Hepatocyte (in vitro differentiated cells): ENCODE results near the gene ITPRID2. TPM values are rescaled to one million over a fixed set of nuclear protein-coding genes. Genes with fewer than 3 reads are reported as not detected.

Experiments used
- DNase-seq: peaks from one replicate; pipeline ENCODE4 v3.0.0-alpha.2; 2016; ENCODE audit warnings: low spot score
- H2AFZ ChIP-seq: fragments of 200-600 bp; sonication (generic); 2 replicates; pipeline ENCODE4 v1.6.0; 2016; ENCODE audit warnings: antibody characterized with exemption, mild to moderate bottlenecking
- H3K27ac ChIP-seq: fragments of 200-600 bp; sonication (generic); 2 replicates; pipeline ENCODE4 v1.5.1; 2016; ENCODE audit warnings: mild to moderate bottlenecking
- H3K27me3 ChIP-seq: fragments of 200-600 bp; sonication (generic); 2 replicates; pipeline ENCODE4 v1.6.1; 2016
- H3K36me3 ChIP-seq: fragments of 200-600 bp; sonication (generic); replicated peaks from 2 replicates; pipeline ENCODE4 v1.5.1; 2016; ENCODE audit warnings: low read depth; ENCODE audit not compliant: insufficient read depth
- H3K4me1 ChIP-seq: fragments of 200-600 bp; sonication (generic); 2 replicates; pipeline ENCODE4 v1.5.1; 2016; ENCODE audit warnings: mild to moderate bottlenecking, moderate library complexity; ENCODE audit not compliant: insufficient read depth
- H3K4me2 ChIP-seq: fragments of 200-600 bp; sonication (generic); 2 replicates; pipeline ENCODE4 v1.6.0; 2016
- H3K4me3 ChIP-seq: fragments of 200-600 bp; sonication (generic); 2 replicates; pipeline ENCODE4 v1.5.1; 2016; ENCODE audit warnings: mild to moderate bottlenecking
- H3K79me2 ChIP-seq: fragments of 200-600 bp; sonication (generic); 2 replicates; pipeline ENCODE4 v1.6.0; 2017; ENCODE audit warnings: mild to moderate bottlenecking
- H3K9me2 ChIP-seq: fragments of 200-600 bp; sonication (generic); replicated peaks from 2 replicates; pipeline ENCODE4 v1.6.0; 2017; ENCODE audit warnings: mild to moderate bottlenecking; ENCODE audit not compliant: insufficient read depth
- H3K9me3 ChIP-seq: fragments of 200-600 bp; sonication (generic); 2 replicates; pipeline ENCODE4 v1.5.1; 2016; ENCODE audit warnings: low read depth, mild to moderate bottlenecking
- H4K20me1 ChIP-seq: fragments of 200-600 bp; sonication (generic); 2 replicates; pipeline ENCODE4 v1.6.0; 2016; ENCODE audit warnings: mild to moderate bottlenecking; ENCODE audit not compliant: insufficient read depth, poor library complexity, severe bottlenecking
- EZH2 ChIP-seq: fragments of 200-600 bp; sonication (generic); IDR thresholded peaks from 2 replicates; pipeline ENCODE4 v1.6.1; 2016; ENCODE audit warnings: antibody characterized with exemption, mild to moderate bottlenecking, borderline replicate concordance
- EZH2phosphoT487 ChIP-seq: fragments of 200-600 bp; sonication (generic); IDR thresholded peaks from one replicate; pipeline ENCODE4 v1.6.1; 2018; ENCODE audit warnings: antibody characterized with exemption, mild to moderate bottlenecking, low read depth, moderate library complexity; ENCODE audit not compliant: unreplicated experiment, severe bottlenecking
- WGBS: methylation state at CpG from one replicate; pipeline ENCODE4 v1.1.6; 2016; ENCODE audit warnings: low lambda C conversion rate; ENCODE audit errors: missing lambda C conversion rate; 5-methylcytosine and 5-hydroxymethylcytosine counted together
- polyA plus RNA-seq: library from polyadenylated mRNA; unstranded; fragments of >200 nt; fragmentation: Nextera tagmentation; extraction: Ambion mirVana; gene quantifications from 2 replicates; pipeline ENCODE4 v1.2.1, GENCODE V29; 2016
- total RNA-seq: library from RNA; depleted of rRNA; stranded (reverse); fragments of >200 nt; gene quantifications from 2 replicates; pipeline ENCODE4 v1.2.3, GENCODE V29; 2014
- TF ChIP-seq, protein P1 (sequence below): fragments of 200-600 bp; sonication (generic); IDR thresholded peaks from 2 replicates; pipeline ENCODE4 v1.5.1; 2016; ENCODE audit warnings: antibody characterized with exemption, mild to moderate bottlenecking; ENCODE audit not compliant: poor library complexity

ITPRID2 gene
- total and polyA plus RNA-seq, 2 experiments from 2014 or later: 52.5 to 183 TPM

DNA sequence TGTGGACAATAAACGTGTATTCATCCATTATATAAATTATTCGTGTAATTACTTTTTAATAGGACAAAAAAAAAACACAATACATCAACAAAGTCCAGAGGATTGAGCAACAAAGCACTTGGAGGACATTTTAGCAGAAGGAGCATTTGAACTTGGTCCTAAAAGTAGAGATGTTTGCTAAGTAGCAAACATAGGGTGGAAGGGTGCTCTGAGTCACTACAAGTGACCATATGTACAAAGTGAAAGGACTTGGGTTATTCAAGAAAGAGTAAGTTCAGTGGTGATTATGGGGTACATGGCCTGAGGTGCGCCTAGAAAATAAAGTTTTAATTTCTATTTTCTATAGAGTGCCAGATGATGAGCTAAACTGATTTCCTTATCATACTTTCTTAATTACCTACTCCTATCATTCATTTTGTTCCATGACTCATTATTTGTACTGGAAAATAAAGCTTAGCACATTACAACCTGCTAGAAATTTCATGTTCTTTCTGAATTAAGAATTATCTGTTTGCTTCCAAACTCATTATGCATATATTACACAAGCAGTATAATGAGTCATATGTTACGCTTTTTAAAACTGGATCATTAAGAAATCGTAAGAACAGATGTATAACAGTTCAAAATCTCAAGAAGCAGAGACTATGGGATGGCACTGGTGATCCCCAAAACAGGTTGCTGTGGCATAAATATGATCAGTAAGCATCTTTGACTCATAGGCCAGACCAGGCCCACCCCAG, 81.1 kb downstream of the ITPRID2 start:
- Histone ChIP-seq H2AFZ (no peak overlapping the region), H4K20me1 (no peaks in the 10 kb centered on the region), H3K79me2 (no peaks in the 10 kb centered on the region), H3K4me2 (no peak overlapping the region), H3K4me1 (no peaks in the 10 kb centered on the region), H3K9me2 (no peaks in the 10 kb centered on the region), H3K4me3 (no peak overlapping the region), H3K27me3 (no peaks in the 10 kb centered on the region), H3K9me3 (no peaks in the 10 kb centered on the region), H3K27ac (no peak overlapping the region), H3K36me3 (no peaks in the 10 kb centered on the region)
- WGBS: 85% methylated on average over 5 of the region's 5 CpGs
- no peak for DNase-seq
- TF ChIP-seq EZH2 (no peak), EZH2phosphoT487 (no peak)
- TF ChIP-seq, protein P1, sequence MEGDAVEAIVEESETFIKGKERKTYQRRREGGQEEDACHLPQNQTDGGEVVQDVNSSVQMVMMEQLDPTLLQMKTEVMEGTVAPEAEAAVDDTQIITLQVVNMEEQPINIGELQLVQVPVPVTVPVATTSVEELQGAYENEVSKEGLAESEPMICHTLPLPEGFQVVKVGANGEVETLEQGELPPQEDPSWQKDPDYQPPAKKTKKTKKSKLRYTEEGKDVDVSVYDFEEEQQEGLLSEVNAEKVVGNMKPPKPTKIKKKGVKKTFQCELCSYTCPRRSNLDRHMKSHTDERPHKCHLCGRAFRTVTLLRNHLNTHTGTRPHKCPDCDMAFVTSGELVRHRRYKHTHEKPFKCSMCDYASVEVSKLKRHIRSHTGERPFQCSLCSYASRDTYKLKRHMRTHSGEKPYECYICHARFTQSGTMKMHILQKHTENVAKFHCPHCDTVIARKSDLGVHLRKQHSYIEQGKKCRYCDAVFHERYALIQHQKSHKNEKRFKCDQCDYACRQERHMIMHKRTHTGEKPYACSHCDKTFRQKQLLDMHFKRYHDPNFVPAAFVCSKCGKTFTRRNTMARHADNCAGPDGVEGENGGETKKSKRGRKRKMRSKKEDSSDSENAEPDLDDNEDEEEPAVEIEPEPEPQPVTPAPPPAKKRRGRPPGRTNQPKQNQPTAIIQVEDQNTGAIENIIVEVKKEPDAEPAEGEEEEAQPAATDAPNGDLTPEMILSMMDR: no peak

- 58% methylated on average over 5 of the region's 5 CpGs for WGBS
- Histone ChIP-seq H3K9me2 (no peaks in the 10 kb centered on the region), H2AFZ (no peak overlapping the region), H3K4me2 (no peak overlapping the region), H3K27ac (no peak overlapping the region), H3K4me3 (no peak overlapping the region), H3K4me1 (no peaks in the 10 kb centered on the region), H4K20me1 (no peaks in the 10 kb centered on the region), H3K27me3 (no peaks in the 10 kb centered on the region), H3K9me3 (no peaks in the 10 kb centered on the region), H3K79me2 (no peaks in the 10 kb centered on the region), H3K36me3 (no peaks in the 10 kb centered on the region)
- TF ChIP-seq, protein P1: no peak
- TF ChIP-seq EZH2 (no peak), EZH2phosphoT487 (no peak)
- no peak for DNase-seq
Observed at GRCh38 chr2:181973171-181973783, 81.7 kb downstream of the ITPRID2 start.

- no peak overlapping the region for H2AFZ ChIP-seq
- H3K4me2 ChIP-seq: no peak overlapping the region
- H3K9me3 ChIP-seq: no peaks in the 10 kb centered on the region
- no peaks in the 10 kb centered on the region for H3K27me3 ChIP-seq
- no peaks in the 10 kb centered on the region for H3K4me1 ChIP-seq
- WGBS: 90% methylated on average over 5 of the region's 5 CpGs
- H3K9me2 ChIP-seq: no peaks in the 10 kb centered on the region
- H3K36me3 ChIP-seq: no peaks in the 10 kb centered on the region
- no peak for TF ChIP-seq EZH2
- TF ChIP-seq EZH2phosphoT487: no peak
- TF ChIP-seq, protein P1: no peak
- no peaks in the 10 kb centered on the region for H3K79me2 ChIP-seq
- no peaks in the 10 kb centered on the region for H4K20me1 ChIP-seq
- peak; percentile 20 for DNase-seq
- no peak overlapping the region for H3K27ac ChIP-seq
- H3K4me3 ChIP-seq: no peak overlapping the region
Observed at GRCh38 chr2:181977661-181978350, 86.3 kb downstream of the ITPRID2 start.
